ENCODE data around the gene SUPT3H.

SUPT3H gene

GRCh38 chr6:44782892-44783291 is 594.8 kb downstream of the SUPT3H start:
- WGBS (ENCODE audit: extremely low coverage, insufficient coverage, insufficient read length): no CpG with 5 or more reads among the region's 3 CpGs
- Histone ChIP-seq H3K23ac (ENCODE audit: low read length) (no peak overlapping the region), H3K9ac (ENCODE audit: low read length) (no peak overlapping the region), H3K18ac (ENCODE audit: low read length) (no peak overlapping the region), H4K12ac (ENCODE audit: low read depth, low read length) (no peak overlapping the region), H3K4me1 (ENCODE audit: control insufficient read depth in 1 of 2, insufficient read depth in 2 of 2, low read length in 2 of 2) (peaks cover 0 to under 1% of the 10 kb centered on the region in 2 experiments), H3K79me1 (ENCODE audit: low read length) (no peaks in the 10 kb centered on the region), H4K91ac (ENCODE audit: low read depth, low read length) (no peak overlapping the region), H3K36me3 (ENCODE audit: control insufficient read depth in 1 of 2, insufficient read depth in 2 of 2, low read length in 2 of 2) (no peaks in the 10 kb centered on the region), H3K4me2 (ENCODE audit: low read length) (no peak overlapping the region), H3K79me2 (ENCODE audit: control insufficient read depth, insufficient read depth, low read length, poor library complexity) (no peaks in the 10 kb centered on the region), H2BK120ac (ENCODE audit: insufficient read depth, low read length, poor library complexity) (no peak overlapping the region), H4K8ac (ENCODE audit: low read depth, low read length) (no peak overlapping the region), H2AK5ac (ENCODE audit: low read length) (no peak overlapping the region), H2BK12ac (ENCODE audit: low read length) (no peak overlapping the region), H3K9me3 (ENCODE audit: insufficient read depth, low read depth, low read length) (peaks cover 3% of the 10 kb centered on the region), H3K4ac (ENCODE audit: low read depth, low read length) (no peak overlapping the region), H3K27me3 (ENCODE audit: insufficient read depth, low read length) (no peaks in the 10 kb centered on the region), H3K14ac (ENCODE audit: low read length) (no peak overlapping the region), H3K27ac (ENCODE audit: low read depth, low read length) (no peak overlapping the region), H2AFZ (ENCODE audit: insufficient read depth, low read length, poor library complexity) (no peak overlapping the region), H2BK5ac (ENCODE audit: low read depth, low read length, poor library complexity) (no peak overlapping the region), H3K4me3 (ENCODE audit: low read depth, low read length) (no peak overlapping the region)
- DNase-seq: no peak

DNA sequence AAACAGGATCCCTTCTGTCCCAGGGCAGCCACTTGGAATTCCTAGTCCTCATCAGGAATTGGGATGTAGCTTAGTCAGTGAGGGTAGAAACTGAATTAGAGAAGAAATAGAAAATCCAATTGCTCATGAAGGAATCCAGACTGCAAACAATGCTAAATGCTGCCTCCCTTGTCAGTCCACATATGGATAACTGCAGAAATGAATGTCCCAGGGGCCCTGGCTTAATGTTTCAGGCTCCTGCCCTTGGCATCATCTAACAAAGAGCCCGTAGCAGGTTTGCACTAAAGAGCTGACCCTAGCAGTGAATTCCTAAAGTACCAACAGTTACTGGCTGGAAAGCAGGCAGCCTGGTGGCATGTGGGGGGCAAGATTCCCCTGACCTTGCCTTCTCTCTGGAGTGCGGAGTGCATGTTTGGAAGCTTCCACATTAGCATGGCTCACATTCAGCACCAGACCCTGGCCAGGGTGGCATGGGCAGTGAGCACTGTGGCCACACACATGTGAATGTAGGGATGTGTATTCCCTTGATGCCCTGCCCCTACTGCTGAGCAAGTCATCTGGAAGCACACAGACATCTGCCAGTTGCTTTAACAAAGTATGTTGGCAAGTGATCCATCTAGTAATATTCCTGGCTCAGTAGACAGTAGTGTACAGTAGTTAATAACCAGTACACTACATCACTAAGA is 595.7 kb downstream of the SUPT3H start:
- no peaks in the 10 kb centered on the region for H3K27me3 ChIP-seq (ENCODE audit: insufficient read depth, low read length)
- H3K23ac ChIP-seq (ENCODE audit: low read length): no peak overlapping the region
- H4K12ac ChIP-seq (ENCODE audit: low read depth, low read length): no peak overlapping the region
- no peak overlapping the region for H3K27ac ChIP-seq (ENCODE audit: low read depth, low read length)
- no peak overlapping the region for H3K9ac ChIP-seq (ENCODE audit: low read length)
- no peak overlapping the region for H4K91ac ChIP-seq (ENCODE audit: low read depth, low read length)
- H3K79me1 ChIP-seq (ENCODE audit: low read length): no peaks in the 10 kb centered on the region
- H3K18ac ChIP-seq (ENCODE audit: low read length): no peak overlapping the region
- H4K8ac ChIP-seq (ENCODE audit: low read depth, low read length): no peak overlapping the region
- H3K4me3 ChIP-seq (ENCODE audit: low read depth, low read length): no peak overlapping the region
- no peaks in the 10 kb centered on the region for H3K4me1 ChIP-seq (ENCODE audit: control insufficient read depth in 1 of 2, insufficient read depth in 2 of 2, low read length in 2 of 2)
- no peak overlapping the region for H2AK5ac ChIP-seq (ENCODE audit: low read length)
- no peak overlapping the region for H2BK120ac ChIP-seq (ENCODE audit: insufficient read depth, low read length, poor library complexity)
- H2BK12ac ChIP-seq (ENCODE audit: low read length): no peak overlapping the region
- peaks cover 3% of the 10 kb centered on the region for H3K9me3 ChIP-seq (ENCODE audit: insufficient read depth, low read depth, low read length)
- H3K4me2 ChIP-seq (ENCODE audit: low read length): no peak overlapping the region
- H3K4ac ChIP-seq (ENCODE audit: low read depth, low read length): no peak overlapping the region
- no peaks in the 10 kb centered on the region for H3K79me2 ChIP-seq (ENCODE audit: control insufficient read depth, insufficient read depth, low read length, poor library complexity)
- WGBS (ENCODE audit: extremely low coverage, insufficient coverage, insufficient read length): no CpG with 5 or more reads among the region's 2 CpGs
- no peak overlapping the region for H2AFZ ChIP-seq (ENCODE audit: insufficient read depth, low read length, poor library complexity)
- no peaks in the 10 kb centered on the region for H3K36me3 ChIP-seq (ENCODE audit: control insufficient read depth in 1 of 2, insufficient read depth in 2 of 2, low read length in 2 of 2)
- no peak overlapping the region for H2BK5ac ChIP-seq (ENCODE audit: low read depth, low read length, poor library complexity)
- H3K14ac ChIP-seq (ENCODE audit: low read length): no peak overlapping the region
- DNase-seq: no peak

GRCh38 chr6:44780161-44780560 is 597.6 kb downstream of the SUPT3H start:
- no peak overlapping the region for H3K4ac ChIP-seq (ENCODE audit: low read depth, low read length)
- no peaks in the 10 kb centered on the region for H3K4me1 ChIP-seq (ENCODE audit: control insufficient read depth in 1 of 2, insufficient read depth in 2 of 2, low read length in 2 of 2)
- no peak overlapping the region for H3K18ac ChIP-seq (ENCODE audit: low read length)
- H3K4me2 ChIP-seq (ENCODE audit: low read length): no peak overlapping the region
- H3K4me3 ChIP-seq (ENCODE audit: low read depth, low read length): no peak overlapping the region
- H2AK5ac ChIP-seq (ENCODE audit: low read length): no peak overlapping the region
- H2BK12ac ChIP-seq (ENCODE audit: low read length): no peak overlapping the region
- no peak overlapping the region for H2BK120ac ChIP-seq (ENCODE audit: insufficient read depth, low read length, poor library complexity)
- no peak for DNase-seq
- no CpG with 5 or more reads among the region's 7 CpGs for WGBS (ENCODE audit: extremely low coverage, insufficient coverage, insufficient read length)
- no peak overlapping the region for H4K8ac ChIP-seq (ENCODE audit: low read depth, low read length)
- H3K79me2 ChIP-seq (ENCODE audit: control insufficient read depth, insufficient read depth, low read length, poor library complexity): no peaks in the 10 kb centered on the region
- no peaks in the 10 kb centered on the region for H3K27me3 ChIP-seq (ENCODE audit: insufficient read depth, low read length)
- H2BK5ac ChIP-seq (ENCODE audit: low read depth, low read length, poor library complexity): no peak overlapping the region
- H2AFZ ChIP-seq (ENCODE audit: insufficient read depth, low read length, poor library complexity): no peak overlapping the region
- no peaks in the 10 kb centered on the region for H3K79me1 ChIP-seq (ENCODE audit: low read length)
- H3K23ac ChIP-seq (ENCODE audit: low read length): no peak overlapping the region
- no peaks in the 10 kb centered on the region for H3K36me3 ChIP-seq (ENCODE audit: control insufficient read depth in 1 of 2, insufficient read depth in 2 of 2, low read length in 2 of 2)
- no peak overlapping the region for H4K12ac ChIP-seq (ENCODE audit: low read depth, low read length)
- H3K14ac ChIP-seq (ENCODE audit: low read length): no peak overlapping the region
- H4K91ac ChIP-seq (ENCODE audit: low read depth, low read length): no peak overlapping the region
- no peak overlapping the region for H3K27ac ChIP-seq (ENCODE audit: low read depth, low read length)
- no peak overlapping the region for H3K9ac ChIP-seq (ENCODE audit: low read length)
- H3K9me3 ChIP-seq (ENCODE audit: insufficient read depth, low read depth, low read length): peaks cover 3% of the 10 kb centered on the region

DNA sequence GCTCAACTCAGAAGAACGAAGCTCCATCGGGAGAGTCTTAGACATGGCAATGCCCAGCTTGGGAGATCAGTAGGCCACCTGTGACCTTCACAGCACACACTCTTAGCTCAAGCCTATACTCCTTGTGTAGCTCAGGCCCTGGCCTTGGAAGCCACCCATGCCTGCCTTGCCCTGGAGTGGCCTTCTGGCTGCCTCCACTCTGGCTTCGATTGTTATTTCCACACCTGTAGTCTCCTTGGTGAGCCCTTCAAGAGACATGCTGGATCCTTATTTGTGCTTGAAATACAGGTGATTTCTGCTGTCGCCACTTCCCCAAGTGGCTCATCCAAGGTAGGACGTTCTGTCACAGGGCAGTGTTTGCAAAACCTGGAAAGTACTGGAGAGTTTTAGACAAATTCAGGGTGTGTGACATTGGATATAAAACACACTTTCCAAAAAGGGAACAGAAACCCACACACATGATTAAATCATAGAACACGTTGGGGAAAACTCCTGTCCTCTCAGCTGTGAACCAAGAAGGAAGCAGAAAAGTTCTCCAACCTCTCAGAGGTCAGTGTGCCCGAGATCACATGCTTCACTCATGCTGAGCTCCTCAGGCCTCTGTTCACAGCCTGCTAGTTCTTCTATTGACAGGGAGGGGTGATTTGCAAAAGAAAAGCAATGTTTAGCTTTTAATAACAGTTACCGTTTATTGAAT is 598.5 kb downstream of the SUPT3H start:
- no peaks in the 10 kb centered on the region for H3K79me2 ChIP-seq (ENCODE audit: control insufficient read depth, insufficient read depth, low read length, poor library complexity)
- no peak overlapping the region for H3K27ac ChIP-seq (ENCODE audit: low read depth, low read length)
- no peak overlapping the region for H2AK5ac ChIP-seq (ENCODE audit: low read length)
- H3K79me1 ChIP-seq (ENCODE audit: low read length): no peaks in the 10 kb centered on the region
- no peak overlapping the region for H3K4me2 ChIP-seq (ENCODE audit: low read length)
- no peak overlapping the region for H3K14ac ChIP-seq (ENCODE audit: low read length)
- H3K23ac ChIP-seq (ENCODE audit: low read length): no peak overlapping the region
- DNase-seq: peak in 1 of 2 donors; percentile 23
- no peak overlapping the region for H2AFZ ChIP-seq (ENCODE audit: insufficient read depth, low read length, poor library complexity)
- no peaks in the 10 kb centered on the region for H3K27me3 ChIP-seq (ENCODE audit: insufficient read depth, low read length)
- no peaks in the 10 kb centered on the region for H3K36me3 ChIP-seq (ENCODE audit: control insufficient read depth in 1 of 2, insufficient read depth in 2 of 2, low read length in 2 of 2)
- no CpG with 5 or more reads among the region's 8 CpGs for WGBS (ENCODE audit: extremely low coverage, insufficient coverage, insufficient read length)
- H3K4ac ChIP-seq (ENCODE audit: low read depth, low read length): no peak overlapping the region
- H2BK12ac ChIP-seq (ENCODE audit: low read length): no peak overlapping the region
- no peaks in the 10 kb centered on the region for H3K4me1 ChIP-seq (ENCODE audit: control insufficient read depth in 1 of 2, insufficient read depth in 2 of 2, low read length in 2 of 2)
- H2BK120ac ChIP-seq (ENCODE audit: insufficient read depth, low read length, poor library complexity): no peak overlapping the region
- H4K12ac ChIP-seq (ENCODE audit: low read depth, low read length): no peak overlapping the region
- H3K18ac ChIP-seq (ENCODE audit: low read length): no peak overlapping the region
- H4K8ac ChIP-seq (ENCODE audit: low read depth, low read length): no peak overlapping the region
- no peak overlapping the region for H2BK5ac ChIP-seq (ENCODE audit: low read depth, low read length, poor library complexity)
- H4K91ac ChIP-seq (ENCODE audit: low read depth, low read length): no peak overlapping the region
- H3K9ac ChIP-seq (ENCODE audit: low read length): no peak overlapping the region
- H3K4me3 ChIP-seq (ENCODE audit: low read depth, low read length): no peak overlapping the region
- peaks cover 3% of the 10 kb centered on the region for H3K9me3 ChIP-seq (ENCODE audit: insufficient read depth, low read depth, low read length)

All from trophoblast cell (in vitro differentiated cells and primary cell).